Tibial nerve (tissue), 4 donors: ENCODE measurements around the gene NXPE1. TPM values are rescaled to one million over a fixed set of nuclear protein-coding genes. Genes with fewer than 3 reads are reported as not detected.

Experiments
- DNase-seq, 2 donors: peaks; one replicate each; pipeline ENCODE4 v3.0.0-alpha.2; 2019; ENCODE audit warnings: low spot score in 2 of 2
- H3K27ac ChIP-seq, 4 donors: fragments of 200-600 bp; sonication (generic) in 3 of 4; one replicate each; pipeline ENCODE4 v1.5.1; 2017 to 2019; ENCODE audit warnings: mild to moderate bottlenecking in 1 of 4
- H3K27me3 ChIP-seq, 2 donors: fragments of 200-600 bp; sonication (generic) in 1 of 2; one replicate each; pipeline versions ENCODE4 v1.5.1 to v1.6.0; 2017 to 2019
- H3K36me3 ChIP-seq, 3 donors: fragments of 200-600 bp; sonication (generic); one replicate each; pipeline ENCODE4 v1.5.1; 2018 to 2019
- H3K4me1 ChIP-seq, 4 donors: fragments of 200-600 bp; sonication (generic) in 3 of 4; one replicate each; pipeline ENCODE4 v1.5.1; 2017 to 2019
- H3K4me3 ChIP-seq, 4 donors: fragments of 200-600 bp; sonication (generic) in 3 of 4; one replicate each; pipeline ENCODE4 v1.5.1; 2017 to 2019; ENCODE audit warnings: mild to moderate bottlenecking in 1 of 4, moderate library complexity in 1 of 4
- H3K9me3 ChIP-seq, 4 donors: fragments of 200-600 bp; sonication (generic) in 3 of 4; one replicate each; pipeline ENCODE4 v1.5.1; 2017 to 2019
- EP300 ChIP-seq, 2 donors: sonication (generic); formaldehyde crosslinking; IDR thresholded peaks; one replicate each; pipeline ENCODE4 v1.6.1; 2017; ENCODE audit warnings: antibody characterized with exemption in 2 of 2, mild to moderate bottlenecking in 1 of 2
- POLR2A ChIP-seq, 2 donors: fragments of 450-650 bp; IDR thresholded peaks; one replicate each; pipeline ENCODE4 v1.6.1; 2017; ENCODE audit warnings: antibody characterized with exemption in 2 of 2, mild to moderate bottlenecking in 2 of 2, moderate library complexity in 2 of 2
- WGBS, 2 donors: methylation state at CpG; one replicate each; pipeline ENCODE4 v1.1.5; 2018; 5-methylcytosine and 5-hydroxymethylcytosine counted together
- total RNA-seq, 4 donors: library from RNA; depleted of rRNA; stranded (reverse); fragments of >200 nt; gene quantifications; one replicate each; pipeline ENCODE4 v1.1.0, GENCODE V29; 2016
- TF ChIP-seq, protein P1 (sequence below), 5 experiments: fragments of 200-600 bp in 3 of 5; fragments of 450-650 bp in 2 of 5; sonication (generic) in 3 of 5; IDR thresholded peaks; one replicate each; pipeline ENCODE4 v1.5.1; 2016 to 2019; ENCODE audit warnings: antibody characterized with exemption in 5 of 5, mild to moderate bottlenecking in 3 of 5, moderate library complexity in 2 of 5

NXPE1 gene
- total RNA-seq, 4 donors from 2014 or later = not detected

- no peak overlapping the region for H3K27ac ChIP-seq
- H3K4me3 ChIP-seq = no peak overlapping the region
- peaks cover 0 to 18% (median 0%) of the 10 kb centered on the region in 4 donors for H3K9me3 ChIP-seq
- DNase-seq = no peak
- 43 to 52% methylated on average over 2 of the region's 2 CpGs for WGBS, 2 donors
- H3K4me1 ChIP-seq = no peaks in the 10 kb centered on the region
- TF ChIP-seq EP300 (IDR thresholded peaks at IDR 0.05) = no peak
- TF ChIP-seq, protein P1, sequence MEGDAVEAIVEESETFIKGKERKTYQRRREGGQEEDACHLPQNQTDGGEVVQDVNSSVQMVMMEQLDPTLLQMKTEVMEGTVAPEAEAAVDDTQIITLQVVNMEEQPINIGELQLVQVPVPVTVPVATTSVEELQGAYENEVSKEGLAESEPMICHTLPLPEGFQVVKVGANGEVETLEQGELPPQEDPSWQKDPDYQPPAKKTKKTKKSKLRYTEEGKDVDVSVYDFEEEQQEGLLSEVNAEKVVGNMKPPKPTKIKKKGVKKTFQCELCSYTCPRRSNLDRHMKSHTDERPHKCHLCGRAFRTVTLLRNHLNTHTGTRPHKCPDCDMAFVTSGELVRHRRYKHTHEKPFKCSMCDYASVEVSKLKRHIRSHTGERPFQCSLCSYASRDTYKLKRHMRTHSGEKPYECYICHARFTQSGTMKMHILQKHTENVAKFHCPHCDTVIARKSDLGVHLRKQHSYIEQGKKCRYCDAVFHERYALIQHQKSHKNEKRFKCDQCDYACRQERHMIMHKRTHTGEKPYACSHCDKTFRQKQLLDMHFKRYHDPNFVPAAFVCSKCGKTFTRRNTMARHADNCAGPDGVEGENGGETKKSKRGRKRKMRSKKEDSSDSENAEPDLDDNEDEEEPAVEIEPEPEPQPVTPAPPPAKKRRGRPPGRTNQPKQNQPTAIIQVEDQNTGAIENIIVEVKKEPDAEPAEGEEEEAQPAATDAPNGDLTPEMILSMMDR (IDR thresholded peaks at IDR 0.05) = no peak
- no peaks in the 10 kb centered on the region for H3K36me3 ChIP-seq
- no peaks in the 10 kb centered on the region for H3K27me3 ChIP-seq
These were observed 36.9 kb downstream of the NXPE1 start for GRCh38 chr11:114522818-114523217.

DNA sequence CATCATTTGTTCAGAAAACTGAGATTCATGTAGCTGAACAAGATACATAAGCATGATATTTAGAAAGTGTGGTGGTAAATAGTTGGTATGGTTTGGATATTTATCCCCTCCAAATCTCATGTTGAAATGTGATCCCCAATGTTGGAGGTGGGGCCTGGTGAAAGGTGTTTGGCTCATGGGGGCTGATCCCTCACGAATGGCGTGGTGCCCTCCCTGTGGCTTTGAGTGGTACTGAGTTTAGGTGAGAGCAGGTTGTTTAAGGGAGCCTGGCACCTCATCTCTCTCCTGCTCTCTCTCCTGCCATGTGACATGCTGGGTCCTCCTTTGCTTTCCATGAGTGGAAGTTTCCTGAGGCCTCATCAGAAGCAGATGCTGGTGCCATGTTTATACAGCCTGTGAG is 48.1 kb downstream of the NXPE1 start:
- WGBS, 2 donors = 74 to 82% methylated on average over 2 of the region's 2 CpGs
- H3K36me3 ChIP-seq = no peaks in the 10 kb centered on the region
- no peak overlapping the region for H3K4me3 ChIP-seq
- H3K4me1 ChIP-seq = no peaks in the 10 kb centered on the region
- no peak overlapping the region for H3K27ac ChIP-seq
- H3K27me3 ChIP-seq = no peaks in the 10 kb centered on the region
- peaks cover 0 to 16% (median 1%) of the 10 kb centered on the region in 4 donors for H3K9me3 ChIP-seq
- TF ChIP-seq EP300 (IDR thresholded peaks at IDR 0.05) (no peak), POLR2A (IDR thresholded peaks at IDR 0.05) (no peak)
- TF ChIP-seq, protein P1 (IDR thresholded peaks at IDR 0.05) = no peak
- no peak for DNase-seq

- TF ChIP-seq EP300 (IDR thresholded peaks at IDR 0.05) = no peak
- TF ChIP-seq, protein P1 (IDR thresholded peaks at IDR 0.05) = no peak
- no peak for TF ChIP-seq POLR2A (IDR thresholded peaks at IDR 0.05)
- WGBS, 2 donors = 85 to 92% methylated on average over 7 of the region's 7 CpGs
- Histone ChIP-seq H3K4me1 (no peaks in the 10 kb centered on the region), H3K9me3 (peaks cover 0 to 20% (median 1%) of the 10 kb centered on the region in 4 donors), H3K36me3 (no peaks in the 10 kb centered on the region), H3K27me3 (no peaks in the 10 kb centered on the region), H3K27ac (no peak overlapping the region), H3K4me3 (no peak overlapping the region)
- no peak for DNase-seq
These were observed 48.6 kb downstream of the NXPE1 start for GRCh38 chr11:114511079-114511478.

- Histone ChIP-seq H3K4me3 (no peak overlapping the region), H3K36me3 (no peaks in the 10 kb centered on the region), H3K4me1 (no peaks in the 10 kb centered on the region), H3K27me3 (no peaks in the 10 kb centered on the region), H3K9me3 (peaks cover 0 to 9% (median 1%) of the 10 kb centered on the region in 4 donors), H3K27ac (no peak overlapping the region)
- 47 to 56% methylated on average over 1 of the region's 1 CpG for WGBS, 2 donors
- DNase-seq = no peak
- TF ChIP-seq POLR2A (IDR thresholded peaks at IDR 0.05) (no peak), EP300 (IDR thresholded peaks at IDR 0.05) (no peak)
- TF ChIP-seq, protein P1 (IDR thresholded peaks at IDR 0.05) = no peak
These were observed 57.8 kb downstream of the NXPE1 start for GRCh38 chr11:114501901-114502300.

DNA sequence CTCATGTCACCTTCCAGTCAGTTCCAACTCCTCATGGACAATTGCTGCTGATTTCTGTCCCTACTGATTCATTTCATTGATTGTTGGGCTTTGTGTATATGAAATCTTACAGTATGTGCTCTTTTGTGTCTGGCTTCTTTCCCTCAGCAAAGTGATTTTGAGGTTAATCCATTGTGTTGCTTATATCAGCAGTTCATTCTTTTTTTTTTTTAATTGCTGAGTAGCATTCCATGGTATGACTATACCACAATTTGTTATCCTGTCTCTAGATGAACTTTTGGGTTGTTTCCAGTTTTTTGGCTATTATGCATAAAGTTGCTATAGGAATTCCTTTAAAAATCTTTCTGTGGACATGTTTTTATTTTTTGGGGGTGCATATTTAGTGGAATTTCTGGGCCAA is 59.9 kb downstream of the NXPE1 start:
- TF ChIP-seq EP300 (IDR thresholded peaks at IDR 0.05) (no peak), POLR2A (IDR thresholded peaks at IDR 0.05) (no peak)
- TF ChIP-seq, protein P1 (IDR thresholded peaks at IDR 0.05) = no peak
- H3K9me3 ChIP-seq = peaks cover 0 to 5% (median 0%) of the 10 kb centered on the region in 4 donors
- H3K4me1 ChIP-seq = no peaks in the 10 kb centered on the region
- H3K27ac ChIP-seq = no peak overlapping the region
- H3K27me3 ChIP-seq = no peaks in the 10 kb centered on the region
- no peak for DNase-seq
- no peak overlapping the region for H3K4me3 ChIP-seq
- H3K36me3 ChIP-seq = peaks cover 0 to 15% (median 0%) of the 10 kb centered on the region in 3 donors
